HepG2 (cell line): ENCODE data around the gene OVOL2. TPM values are rescaled to one million over a fixed set of nuclear protein-coding genes. Genes with fewer than 3 reads are reported as not detected.

ENCODE experiments used
- ADNP ChIP-seq: sonication (generic); formaldehyde crosslinking; IDR thresholded peaks from 2 replicates; pipeline ENCODE4 v1.4.0; 2020; ENCODE audit warnings: missing genetic modification reagents
- MAFG ChIP-seq: sonication (generic); formaldehyde crosslinking; IDR thresholded peaks from 2 replicates; pipeline ENCODE4 v1.5.1; 2020; ENCODE audit warnings: mild to moderate bottlenecking, missing genetic modification reagents
- MXD3 ChIP-seq: IDR thresholded peaks from 2 replicates; pipeline ENCODE4 v1.6.1; 2016; ENCODE audit warnings: mild to moderate bottlenecking, missing biosample characterization, missing genetic modification reagents
- NR2F1 ChIP-seq, 2 experiments: fragments of 450-650 bp in 1 of 2; formaldehyde crosslinking in 1 of 2; IDR thresholded peaks; 2 replicates each; pipeline versions ENCODE4 v1.5.0 to v1.6.1; 2016 to 2020; ENCODE audit warnings: mild to moderate bottlenecking in 1 of 2, missing compliant biosample characterization in 1 of 2, missing genetic modification reagents in 1 of 2, moderate library complexity in 1 of 2
- NR2F6 ChIP-seq, 2 experiments: IDR thresholded peaks; 2 replicates each; pipeline ENCODE4 v1.6.1; 2016; ENCODE audit warnings: antibody characterized with exemption in 1 of 2, mild to moderate bottlenecking in 1 of 2
- SP1 ChIP-seq, 2 experiments: fragments of 450-650 bp in 1 of 2; sonication (generic) in 1 of 2; formaldehyde crosslinking in 1 of 2; IDR thresholded peaks; 2 replicates each; pipeline versions ENCODE4 v1.4.0 to v1.6.1; 2016 to 2020; ENCODE audit warnings: missing genetic modification reagents in 1 of 2
- SRSF4 ChIP-seq: fragments of 200-400 bp; formaldehyde crosslinking; IDR thresholded peaks from one replicate; pipeline ENCODE4 v1.6.1; 2018; ENCODE audit warnings: mild to moderate bottlenecking, low read depth, low read length, moderate library complexity; ENCODE audit not compliant: poor library complexity, severe bottlenecking
- TCF7 ChIP-seq: sonication (generic); IDR thresholded peaks from 2 replicates; pipeline ENCODE4 v1.6.1; 2016; ENCODE audit warnings: antibody characterized with exemption, low read depth
- YEATS2 ChIP-seq: sonication (generic); formaldehyde crosslinking; IDR thresholded peaks from 2 replicates; pipeline ENCODE4 v1.4.0; 2020; ENCODE audit warnings: missing genetic modification reagents, borderline replicate concordance
- ZFP37 ChIP-seq: sonication (generic); formaldehyde crosslinking; IDR thresholded peaks from 2 replicates; pipeline ENCODE4 v1.4.0; 2020; ENCODE audit warnings: missing genetic modification reagents, borderline replicate concordance
- ZKSCAN5 ChIP-seq: sonication (generic); formaldehyde crosslinking; IDR thresholded peaks from 2 replicates; pipeline ENCODE4 v1.5.1; 2020; ENCODE audit warnings: mild to moderate bottlenecking, missing genetic modification reagents
- ZNF121 ChIP-seq: sonication (generic); formaldehyde crosslinking; IDR thresholded peaks from 2 replicates; pipeline ENCODE4 v1.5.0; 2020; ENCODE audit warnings: mild to moderate bottlenecking, missing genetic modification reagents
- ZNF205 ChIP-seq: IDR thresholded peaks from 2 replicates; pipeline ENCODE4 v1.6.1; 2018; ENCODE audit warnings: missing biosample characterization, missing genetic modification reagents
- ZNF24 ChIP-seq: fragments of 450-650 bp; IDR thresholded peaks from 2 replicates; pipeline ENCODE4 v1.6.1; 2017; ENCODE audit warnings: antibody characterized with exemption, mild to moderate bottlenecking
- ZNF451 ChIP-seq: sonication (generic); formaldehyde crosslinking; IDR thresholded peaks from 2 replicates; pipeline ENCODE4 v1.5.0; 2020; ENCODE audit warnings: mild to moderate bottlenecking, missing genetic modification reagents
- ZNF510 ChIP-seq: sonication (generic); formaldehyde crosslinking; IDR thresholded peaks from 2 replicates; pipeline ENCODE4 v1.4.0; 2020; ENCODE audit warnings: low read depth, mild to moderate bottlenecking, missing genetic modification reagents
- ZNF639 ChIP-seq: conservative IDR thresholded peaks from 2 replicates; pipeline ENCODE4 v1.6.1; 2018; ENCODE audit warnings: missing genetic modification reagents
- ZNF644 ChIP-seq: IDR thresholded peaks from 2 replicates; pipeline ENCODE4 v1.6.1; 2016; ENCODE audit warnings: low read depth
- ZNF878 ChIP-seq: sonication (generic); formaldehyde crosslinking; IDR thresholded peaks from 2 replicates; pipeline ENCODE4 v1.8.1; 2023; ENCODE audit warnings: mild to moderate bottlenecking, missing genetic modification reagents, moderate library complexity
- ZNF891 ChIP-seq: sonication (generic); formaldehyde crosslinking; IDR thresholded peaks from 2 replicates; pipeline ENCODE4 v1.5.0; 2020; ENCODE audit warnings: mild to moderate bottlenecking, missing genetic modification reagents
- polyA plus RNA-seq, 8 experiments: library from polyadenylated mRNA; depleted of rRNA in 3 of 8; stranded (reverse) in 7 of 8; unstranded in 1 of 8; fragments of >200 nt; fragmentation: Illumina TruSeq in 4 of 8; extraction: Trizol in 4 of 8; gene quantifications; 2 replicates each; pipeline versions ENCODE4 v1.2.1 to v1.2.3, GENCODE V29; 2011 to 2016; ENCODE audit warnings: low read depth in 4 of 8, missing spikeins in 1 of 8, mixed read lengths in 1 of 8; ENCODE audit not compliant: insufficient read depth in 1 of 8
- total RNA-seq, 5 experiments: library from RNA; depleted of rRNA; stranded (reverse); fragments of >200 nt; fragmentation: Illumina TruSeq; extraction: Trizol; gene quantifications; 2 replicates each; pipeline ENCODE4 v1.2.3, GENCODE V29; 2016; ENCODE audit warnings: low read depth in 1 of 5
- TF ChIP-seq, protein P1 (sequence below): sonication (generic); formaldehyde crosslinking; IDR thresholded peaks from 2 replicates; pipeline ENCODE4 v1.5.0; 2020; ENCODE audit warnings: missing genetic modification reagents
- TF ChIP-seq, protein P2 (sequence below): sonication (generic); formaldehyde crosslinking; IDR thresholded peaks from 2 replicates; pipeline ENCODE4 v1.4.0; 2020; ENCODE audit warnings: missing genetic modification reagents
- TF ChIP-seq, protein P3 (sequence below): sonication (generic); formaldehyde crosslinking; IDR thresholded peaks from 2 replicates; pipeline ENCODE4 v1.4.0; 2020; ENCODE audit warnings: missing genetic modification reagents
- TF ChIP-seq, protein P4 (sequence below): sonication (generic); formaldehyde crosslinking; IDR thresholded peaks from 2 replicates; pipeline ENCODE4 v1.4.0; 2020; ENCODE audit warnings: missing genetic modification reagents, borderline replicate concordance

Gene OVOL2
- total and polyA plus RNA-seq, 2 of the 13 experiments (the other 11 are each of a cell fraction or from before 2014, with no cell fraction given), result 0.20 to 0.31 TPM

GRCh38 chr20:18001131-18001921 lies 56.4 kb downstream of the OVOL2 start (continued):
- TF ChIP-seq ZNF121 (CRISPR knock-in tag), result no peak
- peak; percentile 75 for TF ChIP-seq ZNF644 (CRISPR knock-in tag)
- TF ChIP-seq, protein P1, sequence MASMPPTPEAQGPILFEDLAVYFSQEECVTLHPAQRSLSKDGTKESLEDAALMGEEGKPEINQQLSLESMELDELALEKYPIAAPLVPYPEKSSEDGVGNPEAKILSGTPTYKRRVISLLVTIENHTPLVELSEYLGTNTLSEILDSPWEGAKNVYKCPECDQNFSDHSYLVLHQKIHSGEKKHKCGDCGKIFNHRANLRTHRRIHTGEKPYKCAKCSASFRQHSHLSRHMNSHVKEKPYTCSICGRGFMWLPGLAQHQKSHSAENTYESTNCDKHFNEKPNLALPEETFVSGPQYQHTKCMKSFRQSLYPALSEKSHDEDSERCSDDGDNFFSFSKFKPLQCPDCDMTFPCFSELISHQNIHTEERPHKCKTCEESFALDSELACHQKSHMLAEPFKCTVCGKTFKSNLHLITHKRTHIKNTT (CRISPR knock-in tag), result no peak
- no peak for TF ChIP-seq NR2F1 (CRISPR knock-in tag; IDR thresholded peaks at IDR 0.05)
- 0 out of 2 replicates have a peak, but pooled peaks have one; percentile 20 for TF ChIP-seq YEATS2
- TF ChIP-seq ZNF878 (CRISPR knock-in tag), result no peak
- no peak for TF ChIP-seq ADNP (CRISPR knock-in tag)
- TF ChIP-seq ZKSCAN5 (CRISPR knock-in tag), result no peak
- TF ChIP-seq NR2F6 (IDR thresholded peaks at IDR 0.05), result no peak
- peak; percentile 54; the same call in 1 of the 2 replicates for TF ChIP-seq NR2F6 (CRISPR knock-in tag; IDR thresholded peaks at IDR 0.05)
- no peak for TF ChIP-seq ZNF510 (CRISPR knock-in tag)
- TF ChIP-seq ZNF451 (CRISPR knock-in tag), result no peak
- no peak for TF ChIP-seq TCF7
- TF ChIP-seq, protein P2, sequence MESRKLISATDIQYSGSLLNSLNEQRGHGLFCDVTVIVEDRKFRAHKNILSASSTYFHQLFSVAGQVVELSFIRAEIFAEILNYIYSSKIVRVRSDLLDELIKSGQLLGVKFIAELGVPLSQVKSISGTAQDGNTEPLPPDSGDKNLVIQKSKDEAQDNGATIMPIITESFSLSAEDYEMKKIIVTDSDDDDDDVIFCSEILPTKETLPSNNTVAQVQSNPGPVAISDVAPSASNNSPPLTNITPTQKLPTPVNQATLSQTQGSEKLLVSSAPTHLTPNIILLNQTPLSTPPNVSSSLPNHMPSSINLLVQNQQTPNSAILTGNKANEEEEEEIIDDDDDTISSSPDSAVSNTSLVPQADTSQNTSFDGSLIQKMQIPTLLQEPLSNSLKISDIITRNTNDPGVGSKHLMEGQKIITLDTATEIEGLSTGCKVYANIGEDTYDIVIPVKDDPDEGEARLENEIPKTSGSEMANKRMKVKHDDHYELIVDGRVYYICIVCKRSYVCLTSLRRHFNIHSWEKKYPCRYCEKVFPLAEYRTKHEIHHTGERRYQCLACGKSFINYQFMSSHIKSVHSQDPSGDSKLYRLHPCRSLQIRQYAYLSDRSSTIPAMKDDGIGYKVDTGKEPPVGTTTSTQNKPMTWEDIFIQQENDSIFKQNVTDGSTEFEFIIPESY (CRISPR knock-in tag), result peak; percentile 20; the same call in 1 of the 2 replicates
- peak; percentile 41; the same call in 1 of the 2 replicates for TF ChIP-seq MXD3 (CRISPR knock-in tag)
- TF ChIP-seq ZNF639 (CRISPR knock-in tag), result no peak
- peak; percentile 74; the same call in 1 of the 2 replicates for TF ChIP-seq ZNF891 (CRISPR knock-in tag)
- TF ChIP-seq, protein P3, sequence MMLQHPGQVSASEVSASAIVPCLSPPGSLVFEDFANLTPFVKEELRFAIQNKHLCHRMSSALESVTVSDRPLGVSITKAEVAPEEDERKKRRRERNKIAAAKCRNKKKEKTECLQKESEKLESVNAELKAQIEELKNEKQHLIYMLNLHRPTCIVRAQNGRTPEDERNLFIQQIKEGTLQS (CRISPR knock-in tag), result no peak
- no peak for TF ChIP-seq ZFP37 (CRISPR knock-in tag)
- no peak for TF ChIP-seq ZNF24
- TF ChIP-seq MAFG (CRISPR knock-in tag), result 0 out of 2 replicates have a peak, but pooled peaks have one; percentile 38
- TF ChIP-seq SRSF4, result no peak
- 0 out of 2 replicates have a peak, but pooled peaks have one; percentile 53 for TF ChIP-seq ZNF205 (CRISPR knock-in tag)
- TF ChIP-seq, protein P4, sequence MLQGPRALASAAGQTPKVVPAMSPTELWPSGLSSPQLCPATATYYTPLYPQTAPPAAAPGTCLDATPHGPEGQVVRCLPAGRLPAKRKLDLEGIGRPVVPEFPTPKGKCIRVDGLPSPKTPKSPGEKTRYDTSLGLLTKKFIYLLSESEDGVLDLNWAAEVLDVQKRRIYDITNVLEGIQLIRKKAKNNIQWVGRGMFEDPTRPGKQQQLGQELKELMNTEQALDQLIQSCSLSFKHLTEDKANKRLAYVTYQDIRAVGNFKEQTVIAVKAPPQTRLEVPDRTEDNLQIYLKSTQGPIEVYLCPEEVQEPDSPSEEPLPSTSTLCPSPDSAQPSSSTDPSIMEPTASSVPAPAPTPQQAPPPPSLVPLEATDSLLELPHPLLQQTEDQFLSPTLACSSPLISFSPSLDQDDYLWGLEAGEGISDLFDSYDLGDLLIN (CRISPR knock-in tag), result no peak
- TF ChIP-seq SP1 (IDR thresholded peaks at IDR 0.05), result no peak
- TF ChIP-seq SP1 (CRISPR knock-in tag; IDR thresholded peaks at IDR 0.05), result no peak
